CD4-positive, alpha-beta T cell (primary cell): Measurements from ENCODE around the gene GARIN6. TPM values are rescaled to one million over a fixed set of nuclear protein-coding genes. Genes with fewer than 3 reads are reported as not detected.

Experiments
- ATAC-seq: fragments of 200-7000 bp; cut with Tn5 transposase; one replicate; pipeline ENCODE4 v1.10.0; 2022; ENCODE audit warnings: mild to moderate bottlenecking; ENCODE audit not compliant: poor library complexity
- CTCF ChIA-PET: fragments of 350-600 bp; sonication (Branson Sonifier 250); formaldehyde crosslinking; loops from one replicate; lab custom pipeline; 2021; ENCODE audit warnings: antibody characterized with exemption, inconsistent platforms; lab: Charles Lee
- POLR2A ChIA-PET: fragments of 350-600 bp; sonication (Branson Sonifier 250); formaldehyde crosslinking; loops from one replicate; lab custom pipeline; 2021; ENCODE audit warnings: antibody characterized with exemption, inconsistent platforms; lab: Charles Lee
- DNase-seq, 14 experiments: peaks; one replicate each; pipeline ENCODE4 v3.0.0-alpha.2; 2013 to 2020; ENCODE audit warnings: mixed read lengths in 2 of 14
- H3K27ac ChIP-seq, 2 donors: one replicate each; pipeline versions ENCODE4 v1.5.1 to v1.7.0; 2013; ENCODE audit warnings: low read length in 2 of 2, low read depth in 1 of 2, mild to moderate bottlenecking in 1 of 2
- H3K27me3 ChIP-seq, 2 experiments: 1 replicate in 1 of 2; 2 replicates in 1 of 2; pipeline versions ENCODE4 v1.6.1 to v1.7.0; 2013; ENCODE audit warnings: low read length in 2 of 2, control low read depth in 1 of 2, mild to moderate bottlenecking in 1 of 2, moderate library complexity in 1 of 2; ENCODE audit not compliant: insufficient read depth in 2 of 2, control insufficient read depth in 1 of 2
- H3K36me3 ChIP-seq: one replicate; pipeline ENCODE4 v1.6.1; 2013; ENCODE audit warnings: low read length, control low read depth; ENCODE audit not compliant: insufficient read depth
- H3K4me1 ChIP-seq: one replicate; pipeline ENCODE4 v1.6.1; 2013; ENCODE audit warnings: low read length, control low read depth; ENCODE audit not compliant: insufficient read depth
- H3K4me3 ChIP-seq: one replicate; pipeline ENCODE4 v1.5.1; 2013; ENCODE audit warnings: mild to moderate bottlenecking, low read length, moderate library complexity
- H3K9me3 ChIP-seq, 2 experiments: 1 replicate in 1 of 2; 2 replicates in 1 of 2; pipeline versions ENCODE4 v1.6.1 to v1.7.0; 2013; ENCODE audit warnings: low read length in 2 of 2, mild to moderate bottlenecking in 2 of 2, control low read depth in 1 of 2, moderate library complexity in 1 of 2; ENCODE audit not compliant: control insufficient read depth in 1 of 2, insufficient read depth in 1 of 2
- H3K27ac Mint-ChIP-seq: one replicate; pipeline ENCODE4 v1.8.0; 2020; ENCODE audit warnings: mixed read lengths
- H3K27me3 Mint-ChIP-seq: one replicate; pipeline ENCODE4 v1.8.0; 2021; ENCODE audit warnings: mixed read lengths
- H3K36me3 Mint-ChIP-seq: one replicate; pipeline ENCODE4 v1.8.0; 2021; ENCODE audit warnings: low read depth, mixed read lengths
- H3K4me1 Mint-ChIP-seq: one replicate; pipeline ENCODE4 v1.8.0; 2021; ENCODE audit warnings: low read depth, mixed read lengths
- H3K4me3 Mint-ChIP-seq: one replicate; pipeline ENCODE4 v1.8.0; 2020; ENCODE audit warnings: mild to moderate bottlenecking, mixed read lengths
- H3K9me3 Mint-ChIP-seq: one replicate; pipeline ENCODE4 v1.8.0; 2020; ENCODE audit warnings: mixed read lengths
- intact Hi-C, 2 experiments: fragments of 100-400 bp; cut with DNase I in 1 of 2; cut with micrococcal nuclease in 1 of 2; formaldehyde crosslinking; loops; one replicate each; pipeline versions ENCODE4 v1.15.1 to v1.9.0; 2023 to 2025; cut with DNase I, micrococcal nuclease
- total RNA-seq, 174 experiments: library from RNA in 2 of 174; stranded (reverse) in 2 of 174; gene quantifications; one replicate each; pipeline ENCODE4 v1.2.3 and lab custom pipeline; 2021 to 2026
- TF ChIP-seq, protein P1 (sequence below): fragments of 200-600 bp; IDR thresholded peaks from one replicate; pipeline ENCODE4 v1.8.0; 2022; ENCODE audit warnings: antibody characterized with exemption, mild to moderate bottlenecking

GARIN6 gene
- total RNA-seq, 2 experiments from 2014 or later = not detected

DNA sequence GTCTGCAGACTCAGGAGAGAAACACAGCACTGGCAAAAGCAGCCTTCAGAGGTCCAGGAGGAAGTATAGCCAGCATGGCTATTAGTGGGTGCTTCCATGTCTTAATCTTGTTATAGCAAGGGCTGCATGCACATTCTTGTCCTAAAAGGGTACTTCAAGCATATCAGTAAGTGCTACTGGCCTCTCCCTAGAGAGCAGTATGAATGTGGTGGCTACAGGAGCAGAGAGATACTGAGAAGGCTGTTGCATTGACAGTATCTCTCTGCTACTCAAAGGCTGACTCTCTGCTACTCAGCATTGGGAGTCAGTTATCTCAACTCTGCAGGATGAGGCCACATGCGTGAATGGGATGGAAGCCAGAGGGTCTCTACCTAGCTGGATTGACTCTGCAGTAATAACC, 2.0 kb downstream of the GARIN6 start:
- ChIA-PET CTCF (no interaction called here), POLR2A (no interaction called here)
- Mint-ChIP-seq H3K4me3 (no peak overlapping the region), H3K27me3 (no peaks in the 10 kb centered on the region), H3K36me3 (no peaks in the 10 kb centered on the region), H3K27ac (no peak overlapping the region), H3K9me3 (no peaks in the 10 kb centered on the region), H3K4me1 (no peaks in the 10 kb centered on the region)
- Histone ChIP-seq H3K36me3 (no peaks in the 10 kb centered on the region), H3K4me1 (no peaks in the 10 kb centered on the region), H3K4me3 (no peak overlapping the region), H3K9me3 (peaks cover 0 to 11% of the 10 kb centered on the region in 2 experiments), H3K27ac (no peak overlapping the region), H3K27me3 (no peaks in the 10 kb centered on the region)
- TF ChIP-seq, protein P1, sequence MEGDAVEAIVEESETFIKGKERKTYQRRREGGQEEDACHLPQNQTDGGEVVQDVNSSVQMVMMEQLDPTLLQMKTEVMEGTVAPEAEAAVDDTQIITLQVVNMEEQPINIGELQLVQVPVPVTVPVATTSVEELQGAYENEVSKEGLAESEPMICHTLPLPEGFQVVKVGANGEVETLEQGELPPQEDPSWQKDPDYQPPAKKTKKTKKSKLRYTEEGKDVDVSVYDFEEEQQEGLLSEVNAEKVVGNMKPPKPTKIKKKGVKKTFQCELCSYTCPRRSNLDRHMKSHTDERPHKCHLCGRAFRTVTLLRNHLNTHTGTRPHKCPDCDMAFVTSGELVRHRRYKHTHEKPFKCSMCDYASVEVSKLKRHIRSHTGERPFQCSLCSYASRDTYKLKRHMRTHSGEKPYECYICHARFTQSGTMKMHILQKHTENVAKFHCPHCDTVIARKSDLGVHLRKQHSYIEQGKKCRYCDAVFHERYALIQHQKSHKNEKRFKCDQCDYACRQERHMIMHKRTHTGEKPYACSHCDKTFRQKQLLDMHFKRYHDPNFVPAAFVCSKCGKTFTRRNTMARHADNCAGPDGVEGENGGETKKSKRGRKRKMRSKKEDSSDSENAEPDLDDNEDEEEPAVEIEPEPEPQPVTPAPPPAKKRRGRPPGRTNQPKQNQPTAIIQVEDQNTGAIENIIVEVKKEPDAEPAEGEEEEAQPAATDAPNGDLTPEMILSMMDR = no peak
- DNase-seq = no peak
- ATAC-seq = no peak
- intact Hi-C loops = no loop called here

DNA sequence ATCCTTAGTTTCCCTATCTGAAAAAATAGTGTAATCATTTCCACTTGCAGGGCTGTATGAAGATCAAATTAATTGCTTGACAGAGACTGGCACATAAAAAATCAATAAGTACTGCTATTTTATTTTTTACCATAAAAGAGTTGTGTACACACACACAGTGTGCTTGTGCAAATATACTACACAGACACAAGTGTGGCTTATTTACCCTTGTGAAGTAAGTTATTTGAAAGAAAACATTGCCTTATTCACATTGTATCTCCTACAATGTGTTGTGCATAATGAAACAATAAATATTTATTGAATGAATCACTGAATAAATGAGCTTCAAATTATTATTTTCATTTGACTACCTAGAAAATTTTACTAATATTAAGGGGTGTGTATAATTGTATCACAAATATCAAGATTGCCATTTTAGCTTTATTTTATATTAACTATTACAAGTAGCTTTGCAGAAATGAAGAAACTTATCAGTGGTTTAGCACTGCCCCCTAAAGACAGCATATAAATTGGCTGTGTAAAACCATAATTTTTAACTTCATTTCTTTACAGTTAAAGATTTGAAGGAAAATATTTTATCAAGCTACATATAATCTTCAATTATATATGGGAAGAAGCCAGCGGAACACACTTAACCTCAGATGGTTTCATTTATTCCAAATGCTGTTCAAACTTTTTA, 11.3 kb downstream of the GARIN6 start:
- no peaks in the 10 kb centered on the region for H3K9me3 Mint-ChIP-seq
- POLR2A ChIA-PET = no interaction called here
- H3K4me1 Mint-ChIP-seq = no peaks in the 10 kb centered on the region
- intact Hi-C loops = no loop called here
- ATAC-seq (no peak), DNase-seq (no peak)
- no peaks in the 10 kb centered on the region for H3K36me3 Mint-ChIP-seq
- no peak overlapping the region for H3K4me3 Mint-ChIP-seq
- Histone ChIP-seq H3K36me3 (no peaks in the 10 kb centered on the region), H3K27me3 (no peaks in the 10 kb centered on the region), H3K27ac (no peak overlapping the region), H3K4me1 (no peaks in the 10 kb centered on the region), H3K4me3 (no peak overlapping the region), H3K9me3 (no peaks in the 10 kb centered on the region)
- CTCF ChIA-PET = no interaction called here
- no peak overlapping the region for H3K27ac Mint-ChIP-seq
- TF ChIP-seq, protein P1 = no peak
- H3K27me3 Mint-ChIP-seq = no peaks in the 10 kb centered on the region

DNA sequence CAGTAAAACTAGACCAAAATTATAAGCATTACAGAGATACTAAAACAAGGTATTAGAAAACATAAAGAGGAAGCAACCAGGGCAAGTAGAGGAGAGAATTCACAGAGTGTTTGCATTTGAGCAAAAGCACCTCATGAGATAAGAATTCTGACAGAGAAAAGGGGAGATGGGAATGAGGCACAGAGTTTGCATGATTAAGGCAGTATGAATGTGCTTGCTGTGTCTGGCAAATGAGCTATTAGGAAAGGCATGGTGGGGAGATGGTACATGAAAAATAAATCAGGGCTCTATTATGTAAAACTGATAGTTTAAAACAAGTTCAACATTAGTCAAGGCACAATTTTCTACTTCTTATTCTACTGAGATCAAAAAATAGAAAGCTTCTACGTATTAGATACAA, 23.1 kb downstream of the GARIN6 start:
- Histone ChIP-seq H3K4me3 (no peak overlapping the region), H3K4me1 (no peaks in the 10 kb centered on the region), H3K27me3 (no peaks in the 10 kb centered on the region), H3K9me3 (peaks cover 0 to 3% of the 10 kb centered on the region in 2 experiments), H3K36me3 (no peaks in the 10 kb centered on the region), H3K27ac (no peak overlapping the region)
- H3K4me3 Mint-ChIP-seq = no peak overlapping the region
- DNase-seq = no peak
- H3K27me3 Mint-ChIP-seq = no peaks in the 10 kb centered on the region
- CTCF ChIA-PET = no interaction called here
- no peaks in the 10 kb centered on the region for H3K36me3 Mint-ChIP-seq
- TF ChIP-seq, protein P1 = no peak
- intact Hi-C loops = no loop called here
- H3K9me3 Mint-ChIP-seq = peaks cover 4% of the 10 kb centered on the region
- POLR2A ChIA-PET = no interaction called here
- H3K27ac Mint-ChIP-seq = no peak overlapping the region
- no peaks in the 10 kb centered on the region for H3K4me1 Mint-ChIP-seq
- no peak for ATAC-seq
